GM10266 (cell line): ENCODE results near the gene RAI14.

Experiments
- DNase-seq: peaks from one replicate; pipeline ENCODE4 v3.0.0; 2012; ENCODE audit errors: extremely low spot score
- CTCF ChIP-seq: IDR thresholded peaks from 2 replicates; pipeline ENCODE4 v1.5.1; 2012; ENCODE audit warnings: mild to moderate bottlenecking, low read depth; ENCODE audit not compliant: control insufficient read depth, insufficient read depth; ENCODE audit errors: missing control alignments

The RAI14 gene

GRCh38 chr5:34841816-34842215, 185.7 kb downstream of the RAI14 start:
- no peak for TF ChIP-seq CTCF
- DNase-seq, result no peak

GRCh38 chr5:34842554-34842953, 186.4 kb downstream of the RAI14 start:
- no peak for TF ChIP-seq CTCF
- no peak for DNase-seq

GRCh38 chr5:34843497-34843896, 187.4 kb downstream of the RAI14 start:
- TF ChIP-seq CTCF, result no peak
- DNase-seq, result no peak

- TF ChIP-seq CTCF, result no peak
- no peak for DNase-seq
Measured at GRCh38 chr5:34844106-34844505, 188.0 kb downstream of the RAI14 start.

- no peak for DNase-seq
- TF ChIP-seq CTCF, result no peak
Measured at GRCh38 chr5:34844999-34845398, 188.9 kb downstream of the RAI14 start.

GRCh38 chr5:34847056-34847455, 190.9 kb downstream of the RAI14 start:
- no peak for DNase-seq
- TF ChIP-seq CTCF, result no peak

GRCh38 chr5:34847552-34847951, 191.4 kb downstream of the RAI14 start:
- no peak for DNase-seq
- TF ChIP-seq CTCF, result no peak
